Measurements from ENCODE around the gene NFE2L3. TPM values are rescaled to one million over a fixed set of nuclear protein-coding genes. Genes with fewer than 3 reads are reported as not detected.

NFE2L3 gene, protein sequence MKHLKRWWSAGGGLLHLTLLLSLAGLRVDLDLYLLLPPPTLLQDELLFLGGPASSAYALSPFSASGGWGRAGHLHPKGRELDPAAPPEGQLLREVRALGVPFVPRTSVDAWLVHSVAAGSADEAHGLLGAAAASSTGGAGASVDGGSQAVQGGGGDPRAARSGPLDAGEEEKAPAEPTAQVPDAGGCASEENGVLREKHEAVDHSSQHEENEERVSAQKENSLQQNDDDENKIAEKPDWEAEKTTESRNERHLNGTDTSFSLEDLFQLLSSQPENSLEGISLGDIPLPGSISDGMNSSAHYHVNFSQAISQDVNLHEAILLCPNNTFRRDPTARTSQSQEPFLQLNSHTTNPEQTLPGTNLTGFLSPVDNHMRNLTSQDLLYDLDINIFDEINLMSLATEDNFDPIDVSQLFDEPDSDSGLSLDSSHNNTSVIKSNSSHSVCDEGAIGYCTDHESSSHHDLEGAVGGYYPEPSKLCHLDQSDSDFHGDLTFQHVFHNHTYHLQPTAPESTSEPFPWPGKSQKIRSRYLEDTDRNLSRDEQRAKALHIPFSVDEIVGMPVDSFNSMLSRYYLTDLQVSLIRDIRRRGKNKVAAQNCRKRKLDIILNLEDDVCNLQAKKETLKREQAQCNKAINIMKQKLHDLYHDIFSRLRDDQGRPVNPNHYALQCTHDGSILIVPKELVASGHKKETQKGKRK
- 10 to 100 TPM; 14.1 to 36.3 (median 19.7) TPM for total RNA-seq

DNA sequence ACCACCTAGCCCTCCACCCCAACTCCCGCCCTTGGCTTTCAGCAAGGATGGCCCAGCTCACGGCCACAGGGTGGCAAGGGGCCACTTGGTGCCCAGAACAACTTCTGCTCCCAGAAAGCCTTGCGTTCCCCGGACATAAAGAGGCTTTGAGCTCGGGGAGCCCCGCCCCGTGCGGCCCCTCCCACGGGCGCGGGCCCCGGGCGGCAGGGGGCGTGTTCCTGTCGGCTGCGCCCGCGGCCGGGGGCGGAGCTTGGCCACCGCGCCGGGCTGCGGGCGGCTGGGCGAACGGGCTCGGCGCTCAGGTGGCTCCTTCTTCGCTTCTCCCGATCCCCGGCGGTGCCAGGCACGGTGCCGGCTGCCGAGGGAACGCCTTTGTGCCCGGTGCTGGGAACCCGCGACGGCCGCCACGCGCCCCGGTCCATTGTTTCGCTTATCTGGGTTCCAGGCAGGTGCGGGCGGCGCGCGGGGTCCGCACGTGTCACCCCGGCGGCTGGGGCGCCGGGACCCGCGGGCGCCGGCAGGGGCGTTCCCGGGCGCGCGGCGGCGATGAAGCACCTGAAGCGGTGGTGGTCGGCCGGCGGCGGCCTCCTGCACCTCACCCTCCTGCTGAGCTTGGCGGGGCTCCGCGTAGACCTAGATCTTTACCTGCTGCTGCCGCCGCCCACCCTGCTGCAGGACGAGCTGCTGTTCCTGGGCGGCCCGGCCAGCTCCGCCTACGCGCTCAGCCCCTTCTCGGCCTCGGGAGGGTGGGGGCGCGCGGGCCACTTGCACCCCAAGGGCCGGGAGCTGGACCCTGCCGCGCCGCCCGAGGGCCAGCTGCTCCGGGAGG, at the start of gene NFE2L3:
Gene NFE2L3, plus strand, starts transcription at position 246 of the 829 bp plus-strand sequence. Its CDS starts 301 bp downstream, at position 547.
- peaks cover 18% of the 10 kb centered on the region for H3K27me3 ChIP-seq
- no peaks in the 10 kb centered on the region for H3K9me3 ChIP-seq
- H3K36me3 ChIP-seq, result no peaks in the 10 kb centered on the region
- peak within 1 kb of the TSS; percentile 62 for H3K27ac ChIP-seq
- under 1% methylated on average over 21 of the region's 95 CpGs for WGBS
- H3K4me1 ChIP-seq, result peaks cover 50% of the 10 kb centered on the region
- TF ChIP-seq POLR2A (IDR thresholded peaks at IDR 0.05) (no peak), CTCF (IDR thresholded peaks at IDR 0.05) (peak in 1 of 2 donors; percentile 7)
- peak within 1 kb of the TSS; percentile 75 for H3K4me3 ChIP-seq
- DNase-seq (ENCODE audit: low spot score in 2 of 2), result peak; percentile 66 to 77

- Histone ChIP-seq H3K4me1 (no peaks in the 10 kb centered on the region), H3K4me3 (no peak overlapping the region), H3K9me3 (no peaks in the 10 kb centered on the region), H3K27me3 (no peaks in the 10 kb centered on the region), H3K36me3 (no peaks in the 10 kb centered on the region), H3K27ac (no peak overlapping the region)
- TF ChIP-seq EP300 (IDR thresholded peaks at IDR 0.05), result no peak
- no peak for TF ChIP-seq POLR2A (IDR thresholded peaks at IDR 0.05)
- no peak for TF ChIP-seq POLR2AphosphoS5 (IDR thresholded peaks at IDR 0.05)
- TF ChIP-seq CTCF (IDR thresholded peaks at IDR 0.05), result no peak
- no peak for DNase-seq (ENCODE audit: low spot score in 2 of 2)
- 75% methylated on average over 3 of the region's 3 CpGs for WGBS
These were observed 48.4 kb upstream of the NFE2L3 start for GRCh38 chr7:26103596-26103995.

GRCh38 chr7:26105236-26105635, 46.8 kb upstream of the NFE2L3 start:
- 63% methylated on average over 1 of the region's 1 CpG for WGBS
- Histone ChIP-seq H3K36me3 (no peaks in the 10 kb centered on the region), H3K4me1 (no peaks in the 10 kb centered on the region), H3K27me3 (no peaks in the 10 kb centered on the region), H3K4me3 (no peak overlapping the region), H3K9me3 (no peaks in the 10 kb centered on the region), H3K27ac (no peak overlapping the region)
- DNase-seq (ENCODE audit: low spot score in 2 of 2), result no peak
- no peak for TF ChIP-seq EP300 (IDR thresholded peaks at IDR 0.05)
- no peak for TF ChIP-seq CTCF (IDR thresholded peaks at IDR 0.05)
- TF ChIP-seq POLR2AphosphoS5 (IDR thresholded peaks at IDR 0.05), result no peak
- TF ChIP-seq POLR2A (IDR thresholded peaks at IDR 0.05), result no peak

DNA sequence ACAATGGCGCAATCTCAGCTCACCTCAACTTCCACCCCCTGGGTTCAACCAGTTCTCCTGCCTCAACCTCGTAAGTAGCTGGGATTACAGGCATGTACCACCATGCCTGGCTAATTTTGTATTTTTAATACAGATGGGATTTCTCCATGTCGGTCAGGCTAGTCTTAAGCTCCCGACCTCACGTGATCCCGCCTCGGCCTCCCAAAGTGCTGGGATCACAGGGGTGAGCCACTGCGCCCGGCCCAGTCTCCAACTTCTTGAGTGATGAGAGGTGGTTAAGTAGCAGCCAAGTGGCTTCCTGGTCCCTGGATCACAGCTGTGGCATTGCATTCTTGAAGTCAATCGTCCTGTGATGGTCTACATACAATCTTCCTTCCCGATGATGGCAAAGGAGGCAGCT, 46.1 kb upstream of the NFE2L3 start:
- no peak for DNase-seq (ENCODE audit: low spot score in 2 of 2)
- TF ChIP-seq CTCF (IDR thresholded peaks at IDR 0.05) (no peak), POLR2AphosphoS5 (IDR thresholded peaks at IDR 0.05) (no peak), POLR2A (IDR thresholded peaks at IDR 0.05) (no peak), EP300 (IDR thresholded peaks at IDR 0.05) (no peak)
- Histone ChIP-seq H3K4me3 (no peak overlapping the region), H3K4me1 (no peaks in the 10 kb centered on the region), H3K9me3 (no peaks in the 10 kb centered on the region), H3K36me3 (no peaks in the 10 kb centered on the region), H3K27ac (no peak overlapping the region), H3K27me3 (no peaks in the 10 kb centered on the region)
- 96% methylated on average over 11 of the region's 11 CpGs for WGBS

Measured in suprapubic skin (tissue), 4 donors.